Measurements from ENCODE around the gene GSTP1. TPM values are rescaled to one million over a fixed set of nuclear protein-coding genes. Genes with fewer than 3 reads are reported as not detected.

GSTP1 gene
- total RNA-seq, 1 experiment from 2014 or later, result 570 TPM

DNA sequence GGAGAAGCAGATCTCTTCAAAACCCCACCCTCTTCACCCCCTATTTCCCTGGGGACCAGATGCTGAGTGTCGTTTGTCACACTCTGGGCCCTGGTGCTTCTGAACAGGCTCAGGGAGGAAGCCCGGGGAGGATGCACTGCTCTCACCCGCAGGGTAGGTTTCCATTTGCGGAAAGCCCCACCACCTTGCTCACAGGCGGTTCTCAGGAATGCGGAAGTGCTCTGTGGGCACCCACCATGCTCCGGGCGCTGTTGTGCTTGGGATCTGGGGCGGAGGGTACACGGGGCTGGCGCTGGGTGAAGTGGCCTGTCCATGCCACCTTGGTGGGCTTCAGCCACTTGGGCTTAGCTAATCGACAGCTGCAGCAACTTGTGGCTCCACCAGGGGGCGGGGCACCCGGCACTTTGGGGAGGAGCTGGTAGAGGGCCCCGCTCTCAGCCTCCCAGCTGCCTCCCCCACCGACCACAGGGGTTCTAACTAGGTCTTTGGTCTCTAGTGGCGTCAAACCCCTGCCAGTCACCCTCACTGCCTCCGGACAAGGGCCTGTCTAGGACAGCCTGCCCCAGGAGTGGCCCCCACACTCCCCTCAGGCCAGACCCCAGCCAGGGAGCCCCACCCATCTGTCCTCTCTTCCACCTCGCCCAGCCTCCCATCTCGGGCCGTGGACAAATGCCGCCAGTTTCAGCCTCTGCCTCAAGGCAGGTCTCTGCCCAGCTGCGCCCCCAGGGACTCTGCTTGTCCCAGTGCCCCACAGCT lies 30.5 kb downstream of the GSTP1 start:
- in situ Hi-C loops (cut with HindIII; ENCODE audit: low pct_unique_long_range_greater_than_20kb, low sequenced_read_pairs), result no loop called here
- Histone ChIP-seq H3K4me3 (ENCODE audit: low read depth in 2 of 2, low read length in 2 of 2) (no peak overlapping the region; a peak in 1 of 4 replicates), H3K27me3 (ENCODE audit: control insufficient read depth, insufficient read depth, low read length) (no peaks in the 10 kb centered on the region), H3K9me3 (ENCODE audit: control insufficient read depth, insufficient read depth, low read depth, low read length) (no peaks in the 10 kb centered on the region), H3K4me1 (ENCODE audit: control insufficient read depth, insufficient read depth, low read length) (peaks cover 11% of the 10 kb centered on the region), H3K27ac (ENCODE audit: low read length) (peak overlapping the region; percentile 37), H3K36me3 (ENCODE audit: control insufficient read depth, insufficient read depth, low read length) (no peaks in the 10 kb centered on the region)
- peak; percentile 68 for ATAC-seq
- TF ChIP-seq POLR2AphosphoS5 (IDR thresholded peaks at IDR 0.05; ENCODE audit: low read depth, low read length) (peak; percentile 39; the same call in 1 of the 2 replicates), TCF7L2 (IDR thresholded peaks at IDR 0.05; ENCODE audit: low read depth, low read length) (no peak), SIN3A (IDR thresholded peaks at IDR 0.05; ENCODE audit: borderline replicate concordance, insufficient read depth, low read depth, low read length) (no peak)
- TF ChIP-seq, protein P1, sequence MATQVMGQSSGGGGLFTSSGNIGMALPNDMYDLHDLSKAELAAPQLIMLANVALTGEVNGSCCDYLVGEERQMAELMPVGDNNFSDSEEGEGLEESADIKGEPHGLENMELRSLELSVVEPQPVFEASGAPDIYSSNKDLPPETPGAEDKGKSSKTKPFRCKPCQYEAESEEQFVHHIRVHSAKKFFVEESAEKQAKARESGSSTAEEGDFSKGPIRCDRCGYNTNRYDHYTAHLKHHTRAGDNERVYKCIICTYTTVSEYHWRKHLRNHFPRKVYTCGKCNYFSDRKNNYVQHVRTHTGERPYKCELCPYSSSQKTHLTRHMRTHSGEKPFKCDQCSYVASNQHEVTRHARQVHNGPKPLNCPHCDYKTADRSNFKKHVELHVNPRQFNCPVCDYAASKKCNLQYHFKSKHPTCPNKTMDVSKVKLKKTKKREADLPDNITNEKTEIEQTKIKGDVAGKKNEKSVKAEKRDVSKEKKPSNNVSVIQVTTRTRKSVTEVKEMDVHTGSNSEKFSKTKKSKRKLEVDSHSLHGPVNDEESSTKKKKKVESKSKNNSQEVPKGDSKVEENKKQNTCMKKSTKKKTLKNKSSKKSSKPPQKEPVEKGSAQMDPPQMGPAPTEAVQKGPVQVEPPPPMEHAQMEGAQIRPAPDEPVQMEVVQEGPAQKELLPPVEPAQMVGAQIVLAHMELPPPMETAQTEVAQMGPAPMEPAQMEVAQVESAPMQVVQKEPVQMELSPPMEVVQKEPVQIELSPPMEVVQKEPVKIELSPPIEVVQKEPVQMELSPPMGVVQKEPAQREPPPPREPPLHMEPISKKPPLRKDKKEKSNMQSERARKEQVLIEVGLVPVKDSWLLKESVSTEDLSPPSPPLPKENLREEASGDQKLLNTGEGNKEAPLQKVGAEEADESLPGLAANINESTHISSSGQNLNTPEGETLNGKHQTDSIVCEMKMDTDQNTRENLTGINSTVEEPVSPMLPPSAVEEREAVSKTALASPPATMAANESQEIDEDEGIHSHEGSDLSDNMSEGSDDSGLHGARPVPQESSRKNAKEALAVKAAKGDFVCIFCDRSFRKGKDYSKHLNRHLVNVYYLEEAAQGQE (IDR thresholded peaks at IDR 0.05; ENCODE audit: insufficient read depth in 1 of 2, low read depth in 2 of 2, low read length in 1 of 2), result peak in 1 of 2 experiments; percentile 30; a peak in 1 of 4 replicates
- TF ChIP-seq, protein P2, sequence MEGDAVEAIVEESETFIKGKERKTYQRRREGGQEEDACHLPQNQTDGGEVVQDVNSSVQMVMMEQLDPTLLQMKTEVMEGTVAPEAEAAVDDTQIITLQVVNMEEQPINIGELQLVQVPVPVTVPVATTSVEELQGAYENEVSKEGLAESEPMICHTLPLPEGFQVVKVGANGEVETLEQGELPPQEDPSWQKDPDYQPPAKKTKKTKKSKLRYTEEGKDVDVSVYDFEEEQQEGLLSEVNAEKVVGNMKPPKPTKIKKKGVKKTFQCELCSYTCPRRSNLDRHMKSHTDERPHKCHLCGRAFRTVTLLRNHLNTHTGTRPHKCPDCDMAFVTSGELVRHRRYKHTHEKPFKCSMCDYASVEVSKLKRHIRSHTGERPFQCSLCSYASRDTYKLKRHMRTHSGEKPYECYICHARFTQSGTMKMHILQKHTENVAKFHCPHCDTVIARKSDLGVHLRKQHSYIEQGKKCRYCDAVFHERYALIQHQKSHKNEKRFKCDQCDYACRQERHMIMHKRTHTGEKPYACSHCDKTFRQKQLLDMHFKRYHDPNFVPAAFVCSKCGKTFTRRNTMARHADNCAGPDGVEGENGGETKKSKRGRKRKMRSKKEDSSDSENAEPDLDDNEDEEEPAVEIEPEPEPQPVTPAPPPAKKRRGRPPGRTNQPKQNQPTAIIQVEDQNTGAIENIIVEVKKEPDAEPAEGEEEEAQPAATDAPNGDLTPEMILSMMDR (IDR thresholded peaks at IDR 0.05), result peak; percentile 89
- DNase-seq (ENCODE audit: low read depth, low spot score), result no peak
- no TSS peak for BruUV-seq (replicated peaks)
- POLR2A ChIA-PET, result interaction anchor here (0.5 kb wide), 1 partner anchor 67 kb away, joined by 4 read pairs; no protein-coding TSS in a partner anchor
- intact Hi-C loops (cut with micrococcal nuclease; ENCODE audit: unreplicated experiment), result no loop called here
- CTCF ChIA-PET, result interaction anchor here (0.6 to 1.8 kb wide), 8 partner anchors 8 to 70 kb away, joined by 3 to 11 read pairs (median 4); partner anchors contain the start of gene NUDT8

DNA sequence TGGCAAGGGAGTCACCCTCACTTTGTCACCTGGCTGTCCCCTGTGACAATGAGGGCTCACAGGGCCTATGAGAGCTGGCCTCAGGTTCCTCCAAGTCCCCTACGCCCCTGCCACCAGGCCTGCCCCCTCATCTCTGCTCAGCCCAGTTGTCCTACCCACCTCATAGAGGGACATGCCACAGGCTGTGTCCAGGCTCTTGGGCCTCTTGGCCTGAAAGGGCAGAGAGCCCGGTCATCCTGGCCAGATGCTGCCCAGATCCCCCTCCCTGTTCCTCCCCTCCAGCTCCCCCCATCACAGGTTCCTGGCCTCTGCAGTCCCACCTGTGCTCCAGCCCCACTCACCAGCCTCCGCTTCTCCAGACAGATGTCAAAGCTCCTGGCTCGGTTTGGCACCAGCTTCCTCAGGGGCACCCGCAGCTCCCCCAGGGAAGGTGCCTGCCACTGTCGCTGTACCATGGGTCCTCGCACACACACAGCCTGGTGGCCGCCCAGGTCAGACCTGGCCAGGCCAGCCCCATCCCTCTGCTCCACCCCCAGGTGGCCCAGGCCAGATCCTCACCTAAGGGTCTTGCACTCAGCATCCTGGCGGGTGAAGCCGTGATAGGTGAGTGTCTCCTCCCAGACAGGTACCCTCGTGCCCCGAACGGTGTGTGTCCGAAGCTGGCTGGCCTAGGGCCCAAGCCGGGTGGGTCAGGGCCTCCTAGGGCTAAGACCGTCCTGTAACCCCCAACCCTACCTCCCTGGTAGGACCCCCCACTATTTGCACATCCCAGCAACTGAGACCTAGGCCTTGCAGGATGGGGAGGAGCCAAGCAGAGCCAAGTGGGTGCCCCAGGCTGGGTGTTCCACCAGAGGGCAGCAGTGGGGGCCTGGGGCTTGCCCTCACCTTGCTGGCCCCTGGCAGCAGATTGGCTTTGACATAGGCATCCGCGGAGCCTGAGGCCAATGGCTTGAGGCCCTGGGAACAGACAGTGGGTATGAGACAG lies 31.4 kb downstream of the GSTP1 start:
- Histone ChIP-seq H3K9me3 (ENCODE audit: control insufficient read depth, insufficient read depth, low read depth, low read length) (no peaks in the 10 kb centered on the region), H3K36me3 (ENCODE audit: control insufficient read depth, insufficient read depth, low read length) (no peaks in the 10 kb centered on the region), H3K4me1 (ENCODE audit: control insufficient read depth, insufficient read depth, low read length) (peaks cover 11% of the 10 kb centered on the region), H3K4me3 (ENCODE audit: low read depth in 2 of 2, low read length in 2 of 2) (no peak overlapping the region), H3K27ac (ENCODE audit: low read length) (no peak overlapping the region), H3K27me3 (ENCODE audit: control insufficient read depth, insufficient read depth, low read length) (no peaks in the 10 kb centered on the region)
- no TSS peak for BruUV-seq (replicated peaks)
- ChIA-PET CTCF (interaction anchor here (0.7 to 1.8 kb wide), 6 partner anchors 9 to 69 kb away, joined by 3 to 11 read pairs (median 4); partner anchors contain the start of gene NUDT8), POLR2A (interaction anchor here (0.5 kb wide), 1 partner anchor 68 kb away, joined by 4 read pairs; no protein-coding TSS in a partner anchor)
- in situ Hi-C loops (cut with HindIII; ENCODE audit: low pct_unique_long_range_greater_than_20kb, low sequenced_read_pairs), result no loop called here
- DNase-seq (ENCODE audit: low read depth, low spot score), result no peak
- TF ChIP-seq, protein P2 (IDR thresholded peaks at IDR 0.05), result peak; percentile 89
- no peak for TF ChIP-seq POLR2AphosphoS5 (IDR thresholded peaks at IDR 0.05; ENCODE audit: low read depth, low read length)
- peak; percentile 74 for ATAC-seq
- intact Hi-C loops (cut with micrococcal nuclease; ENCODE audit: unreplicated experiment), result no loop called here
